GM18507 (cell line): ENCODE data around the gene SF3B1.
"Not testable (repeated sequence)": the region's sequence is repeated elsewhere in the genome, so short reads cannot be mapped to it uniquely, and the experiment has no call there.

Experiments used
- DNase-seq: peaks from one replicate; pipeline ENCODE4 v3.0.0; 2011; ENCODE audit warnings: low read depth; ENCODE audit not compliant: insufficient read length; ENCODE audit errors: extremely low spot score
- FAIRE-seq: peaks from 2 replicates; lab custom pipeline; 2011; peaks lifted over from hg19 to GRCh38; lab: Jason Lieb, UNC

Gene SF3B1

GRCh38 chr2:197434541-197435513 lies at the start of gene SF3B1:
Gene SF3B1, minus strand, starts transcription at chr2:197435028. Its CDS starts 29 bp downstream, at chr2:197434999.
- DNase-seq = peak; percentile 91
- peak; percentile 96 for FAIRE-seq

GRCh38 chr2:197484248-197484647 lies 49.4 kb upstream of the SF3B1 start:
- FAIRE-seq, DNase-seq: not testable (repeated sequence)

DNA sequence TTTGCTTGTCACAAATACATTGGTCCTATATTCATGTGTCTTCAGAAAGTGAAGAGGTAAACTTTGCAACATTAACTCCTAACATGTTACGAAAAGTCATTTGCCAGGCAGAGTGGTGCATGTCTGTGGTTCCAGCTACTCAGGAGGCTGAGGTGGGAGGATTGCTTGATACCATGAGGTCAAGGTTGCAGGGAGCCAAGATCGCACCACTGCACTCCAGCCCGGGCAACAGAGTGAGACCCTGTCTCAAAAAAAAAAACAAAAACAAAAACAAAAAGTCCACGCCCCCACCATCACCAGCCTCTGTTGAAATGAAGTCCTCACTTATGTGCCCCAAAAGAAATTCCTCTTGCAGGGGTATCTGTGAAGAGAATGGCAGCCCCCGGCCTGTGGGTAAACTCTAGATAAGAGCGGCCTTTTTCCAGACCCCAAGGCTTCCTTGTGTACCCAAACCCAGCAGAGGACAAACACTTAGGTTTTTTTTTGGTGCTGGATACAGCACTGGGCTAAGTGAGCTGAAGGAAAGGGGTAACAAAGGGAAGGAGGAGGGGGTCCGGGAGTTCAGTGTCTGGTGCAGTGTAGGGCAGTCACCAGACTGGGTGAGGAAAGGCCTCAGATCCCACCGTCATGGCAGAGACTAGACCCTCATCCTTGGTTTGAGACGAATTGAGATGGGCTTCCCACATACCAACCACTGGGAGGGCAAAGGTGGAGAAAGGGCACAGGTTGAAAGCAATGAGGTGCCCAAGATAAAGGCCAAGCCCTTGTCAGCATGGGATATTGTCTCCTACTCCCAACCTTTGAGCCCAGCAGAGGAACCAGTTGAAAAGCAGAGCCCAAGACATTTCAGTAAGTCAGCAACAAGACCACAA lies 45.6 kb upstream of the SF3B1 start:
- DNase-seq = no peak
- no peak for FAIRE-seq

DNA sequence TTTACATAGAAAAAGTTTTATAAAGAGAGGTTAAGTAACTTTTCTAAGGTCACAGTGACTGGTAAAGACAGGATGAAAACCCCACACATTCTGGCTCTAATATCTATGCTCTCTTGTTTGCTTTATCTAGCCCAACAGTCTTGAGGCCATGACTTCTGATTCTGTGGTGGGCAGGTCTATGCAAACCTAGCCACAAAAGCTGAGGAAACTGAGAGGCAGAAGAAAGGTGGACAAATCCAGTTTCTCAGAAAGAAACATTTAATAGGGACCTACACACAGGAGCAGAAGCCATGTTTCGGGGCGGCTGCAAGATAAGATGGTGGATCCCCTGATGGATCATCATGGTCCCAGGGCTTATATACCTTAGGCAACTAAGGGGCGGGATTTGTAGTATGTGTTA lies 43.0 kb upstream of the SF3B1 start:
- DNase-seq (no peak), FAIRE-seq (no peak)

GRCh38 chr2:197472166-197472565 lies 37.3 kb upstream of the SF3B1 start:
- FAIRE-seq (no peak), DNase-seq (no peak)

DNA sequence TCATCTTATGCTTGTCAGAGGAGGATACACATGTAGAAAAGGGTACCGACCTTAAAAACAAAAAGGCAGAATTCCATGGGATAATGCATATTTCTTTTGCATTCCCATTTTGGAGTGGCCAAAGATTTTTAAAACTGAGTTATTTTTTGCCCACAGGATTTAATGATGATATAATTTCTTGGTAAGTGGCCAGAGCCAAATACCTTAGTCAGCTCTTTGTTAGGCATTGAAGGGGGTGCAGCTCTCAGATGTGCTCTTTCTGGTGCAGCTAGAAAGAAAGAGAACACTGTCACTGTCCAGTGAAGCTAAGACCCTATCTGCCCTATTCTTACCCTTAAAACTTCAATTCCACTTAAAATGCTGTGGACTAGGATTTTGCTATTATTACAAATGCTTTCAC lies 29.3 kb upstream of the SF3B1 start:
- FAIRE-seq = no peak
- no peak for DNase-seq

DNA sequence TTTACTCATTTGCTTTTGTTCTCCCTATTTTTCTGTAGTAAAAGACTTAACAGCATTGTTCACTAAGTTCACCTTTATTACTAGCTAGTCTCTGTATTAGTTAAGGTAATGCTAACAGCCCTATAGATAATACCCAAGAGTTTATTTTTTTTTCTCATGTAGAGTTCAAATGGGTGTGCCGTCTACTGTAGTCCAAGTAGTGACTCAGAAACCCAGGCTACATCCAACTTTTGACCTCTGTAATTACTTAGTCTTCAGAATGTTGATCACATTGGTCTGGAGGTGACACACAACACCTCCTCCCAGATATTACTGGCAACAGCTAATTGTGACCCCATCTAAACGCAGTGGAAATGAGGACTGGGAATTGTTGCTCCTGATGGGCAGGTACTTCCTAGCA lies 26.2 kb upstream of the SF3B1 start:
- FAIRE-seq (no peak), DNase-seq (no peak)

DNA sequence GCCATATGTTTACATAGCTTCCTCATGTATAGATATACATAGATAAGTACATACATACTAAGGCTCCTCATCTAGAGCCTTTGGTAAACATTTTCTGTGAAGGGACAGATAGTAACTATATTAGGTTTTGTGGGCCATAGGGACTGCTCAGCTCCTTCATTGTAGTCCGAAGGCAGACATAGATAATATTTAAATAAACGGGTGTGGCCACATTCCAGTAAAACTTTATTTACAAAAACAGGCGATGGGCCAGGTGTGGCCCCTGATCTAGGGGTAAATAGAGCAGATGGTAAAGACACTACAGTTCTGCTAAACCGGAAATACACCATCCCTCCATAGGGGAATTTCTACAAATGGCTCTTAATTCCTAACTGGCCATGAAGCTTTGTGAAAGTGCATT lies 25.8 kb upstream of the SF3B1 start:
- no peak for DNase-seq
- no peak for FAIRE-seq

- DNase-seq (no peak), FAIRE-seq (no peak)
These were observed 20.6 kb upstream of the SF3B1 start for GRCh38 chr2:197455428-197455827.

DNA sequence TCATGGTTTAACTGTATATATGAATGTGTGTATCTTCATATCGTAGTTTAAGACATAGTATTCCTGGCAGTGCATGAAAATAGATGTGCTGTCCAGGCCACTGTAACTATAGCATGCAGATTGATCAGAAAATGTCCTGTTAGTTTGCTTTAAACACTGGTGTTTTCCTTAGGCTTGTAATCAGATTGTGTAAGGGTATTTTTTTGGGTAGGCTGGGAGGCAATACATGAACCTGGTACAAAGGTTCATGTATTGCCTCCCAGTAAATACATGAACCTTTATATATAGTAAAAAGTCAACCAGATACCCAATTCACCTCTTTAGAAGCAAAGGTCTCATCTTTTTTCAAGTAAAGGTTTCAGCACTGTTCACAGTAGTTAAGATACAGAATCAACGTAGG lies 20.1 kb upstream of the SF3B1 start:
- no peak for FAIRE-seq
- no peak for DNase-seq

- FAIRE-seq = no peak
- DNase-seq = peak; percentile 32
These were observed 19.1 kb upstream of the SF3B1 start for GRCh38 chr2:197453914-197454398.

GRCh38 chr2:197453123-197453913 lies 18.5 kb upstream of the SF3B1 start, which contains the start of gene COQ10B:
Gene COQ10B, plus strand, starts transcription at chr2:197453552. Its CDS starts 9 bp downstream, at chr2:197453561.
- DNase-seq (peak; percentile 92), FAIRE-seq (peak; percentile 99)

DNA sequence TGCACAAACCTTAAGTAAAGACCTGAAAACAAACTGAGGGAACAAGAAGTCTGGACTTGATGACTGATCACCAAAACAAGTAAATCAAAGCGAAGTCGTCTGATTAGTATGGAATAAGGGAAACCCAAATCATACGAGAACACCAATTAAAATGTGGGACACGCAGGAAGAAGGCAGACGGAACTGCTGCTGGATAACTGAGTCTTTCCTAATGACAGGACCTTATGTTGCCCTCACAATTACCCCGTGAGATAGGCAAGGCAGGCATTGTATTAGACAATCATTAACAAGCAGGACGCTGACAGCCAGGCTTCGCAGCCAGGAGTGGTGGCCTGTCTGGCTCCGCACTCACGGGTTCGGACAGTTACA lies 17.9 kb upstream of the SF3B1 start:
- FAIRE-seq (no peak), DNase-seq (no peak)

- not testable (repeated sequence) for DNase-seq
These were observed 16.1 kb upstream of the SF3B1 start for GRCh38 chr2:197450935-197451358.

GRCh38 chr2:197450465-197450864 lies 15.6 kb upstream of the SF3B1 start:
- FAIRE-seq (no peak), DNase-seq (no peak)

More at GRCh38 chr2:197450935-197451358, 16.1 kb upstream of the SF3B1 start:
- FAIRE-seq = not testable (repeated sequence)

DNA sequence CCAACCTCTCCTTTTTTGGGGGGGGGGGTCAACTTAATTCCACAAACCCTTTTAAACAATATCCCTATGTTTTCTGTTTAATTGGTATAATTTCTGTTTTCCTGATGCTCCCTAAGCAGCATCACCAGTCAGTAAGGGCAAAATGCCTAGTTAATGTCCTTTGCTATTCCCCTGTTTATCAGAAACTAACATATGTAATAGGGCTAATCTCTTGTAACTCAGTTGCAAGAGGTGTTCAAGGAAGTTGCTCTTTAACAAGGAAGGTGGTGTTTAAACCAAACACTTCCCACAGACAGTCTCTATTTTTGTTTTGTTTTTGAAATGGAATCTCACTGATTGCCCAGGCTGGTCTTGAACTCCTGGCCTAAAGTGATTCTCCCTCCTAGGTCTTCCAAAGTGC lies 12.0 kb upstream of the SF3B1 start:
- FAIRE-seq (no peak), DNase-seq (no peak)

DNA sequence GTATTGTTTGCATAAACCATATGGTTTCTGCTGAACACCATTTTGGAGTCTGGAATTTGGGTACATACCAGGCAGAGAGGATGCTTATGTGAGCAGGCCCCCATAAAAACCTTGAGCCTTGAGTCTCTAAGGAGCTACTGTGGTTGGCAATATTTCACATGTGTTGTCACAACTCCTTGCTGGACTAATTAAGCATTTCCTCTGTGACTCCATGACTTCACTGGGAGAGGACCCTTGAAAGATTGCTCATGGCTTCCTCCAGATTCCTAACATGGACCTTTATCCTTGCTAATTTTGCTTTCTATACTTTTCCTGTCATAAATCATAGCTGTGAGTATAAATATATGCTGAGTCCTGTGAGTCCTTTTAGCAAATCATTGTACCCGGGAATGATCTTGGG lies 10.9 kb upstream of the SF3B1 start:
- DNase-seq (no peak), FAIRE-seq (no peak)

- no peak for FAIRE-seq
- DNase-seq = no peak
These were observed 8.0 kb upstream of the SF3B1 start for GRCh38 chr2:197442857-197443256.

- FAIRE-seq (no peak), DNase-seq (no peak)
These were observed 2.6 kb upstream of the SF3B1 start for GRCh38 chr2:197437380-197437779.
